Endothelial cell of umbilical vein (primary cell): Measurements from ENCODE around the gene CDC45. TPM values are rescaled to one million over a fixed set of nuclear protein-coding genes. Genes with fewer than 3 reads are reported as not detected.

Experiments used
- BruUV-seq: library from RNA; stranded (reverse); fragments of 400-500 nt; replicated peaks from 2 replicates; lab custom pipeline; 2021; lab: Mats Ljungman, UMichigan
- CTCF ChIA-PET: fragments of 300-600, 350-600 bp; sonication (Branson Sonifier 250); formaldehyde crosslinking; loops from one replicate; lab custom pipeline; 2021; ENCODE audit warnings: antibody characterized with exemption, inconsistent platforms; lab: Charles Lee
- POLR2A ChIA-PET: fragments of 300-600, 350-600 bp; sonication (Branson Sonifier 250); formaldehyde crosslinking; loops from one replicate; lab custom pipeline; 2021; ENCODE audit warnings: antibody characterized with exemption, inconsistent platforms; lab: Charles Lee
- DNase-seq: peaks from one replicate; pipeline ENCODE4 v3.0.0-alpha.2; 2011; ENCODE audit warnings: low read depth, low spot score
- FAIRE-seq: peaks from 2 replicates; lab custom pipeline; 2011; peaks lifted over from hg19 to GRCh38; lab: Jason Lieb, UNC
- H2AFZ ChIP-seq: 2 replicates; pipeline ENCODE4 v1.6.0; 2012; ENCODE audit warnings: low read depth, low read length, control low read depth, inconsistent platforms
- H3K27ac ChIP-seq: 2 replicates; pipeline ENCODE4 v1.5.1; 2011; ENCODE audit warnings: low read depth, mild to moderate bottlenecking, control low read depth, low read length, moderate library complexity; ENCODE audit not compliant: insufficient read depth
- H3K27me3 ChIP-seq, 2 experiments: 2 replicates each; pipeline versions ENCODE4 v1.6.0 to v1.6.1; 2011; ENCODE audit warnings: low read length in 2 of 2, mixed read lengths in 1 of 2; ENCODE audit not compliant: control insufficient read depth in 2 of 2, insufficient read depth in 2 of 2
- H3K36me3 ChIP-seq, 2 experiments: 2 replicates in 1 of 2; 3 replicates in 1 of 2; pipeline ENCODE4 v1.5.1; 2011; ENCODE audit warnings: low read length in 2 of 2, mild to moderate bottlenecking in 1 of 2, moderate library complexity in 1 of 2; ENCODE audit not compliant: control insufficient read depth in 2 of 2, insufficient read depth in 2 of 2; ENCODE audit errors: extremely low read depth in 1 of 2
- H3K4me1 ChIP-seq: 3 replicates; pipeline ENCODE4 v1.5.1; 2011; ENCODE audit warnings: mild to moderate bottlenecking, low read length; ENCODE audit not compliant: control insufficient read depth, insufficient read depth; ENCODE audit errors: extremely low read depth
- H3K4me2 ChIP-seq: 2 replicates; pipeline ENCODE4 v1.6.1; 2011; ENCODE audit warnings: low read length, control low read depth, mixed read lengths; ENCODE audit not compliant: insufficient read depth
- H3K4me3 ChIP-seq, 3 experiments: fragments of 200-600 bp in 1 of 3; sonication (generic), shearing (Covaris generic) in 1 of 3; replicated peaks in 1 of 3; 2 replicates each; pipeline ENCODE4 v1.5.1; 2011 to 2016; ENCODE audit warnings: control low read depth in 3 of 3, low read length in 3 of 3, mild to moderate bottlenecking in 2 of 3, inconsistent platforms in 1 of 3, low read depth in 1 of 3, moderate library complexity in 1 of 3; ENCODE audit not compliant: insufficient read depth in 1 of 3
- H3K79me2 ChIP-seq: 2 replicates; pipeline ENCODE4 v1.6.0; 2012; ENCODE audit warnings: low read length, inconsistent platforms; ENCODE audit not compliant: control insufficient read depth, insufficient read depth
- H3K9ac ChIP-seq: replicated peaks from 2 replicates; pipeline ENCODE3; 2011; ENCODE audit warnings: low read length, control low read depth; ENCODE audit not compliant: insufficient read depth; ENCODE audit errors: extremely low read depth
- H3K9me1 ChIP-seq: replicated peaks from 3 replicates; pipeline ENCODE4 v1.6.0; 2011; ENCODE audit warnings: mild to moderate bottlenecking, low read length; ENCODE audit not compliant: control insufficient read depth, insufficient read depth; ENCODE audit errors: extremely low read depth
- H3K9me3 ChIP-seq: replicated peaks from 2 replicates; pipeline ENCODE4 v1.5.1; 2012; ENCODE audit warnings: low read length, inconsistent platforms; ENCODE audit not compliant: control insufficient read depth, insufficient read depth
- H4K20me1 ChIP-seq: replicated peaks from 2 replicates; pipeline ENCODE3; 2011; ENCODE audit warnings: mild to moderate bottlenecking, low read length; ENCODE audit not compliant: control insufficient read depth, insufficient read depth; ENCODE audit errors: extremely low read depth
- CTCF ChIP-seq, 2 donors: IDR thresholded peaks; 1 replicate in 1 of 2; 2 replicates in 1 of 2; pipeline ENCODE4 v1.5.1; 2011; ENCODE audit warnings: low read length in 2 of 2, mild to moderate bottlenecking in 2 of 2, moderate library complexity in 2 of 2, control low read depth in 1 of 2, inconsistent platforms in 1 of 2, low read depth in 1 of 2; ENCODE audit not compliant: insufficient read depth in 1 of 2; ENCODE audit errors: extremely low read depth in 1 of 2
- EZH2 ChIP-seq: IDR thresholded peaks from 2 replicates; pipeline ENCODE4 v1.6.1; 2012; ENCODE audit warnings: borderline replicate concordance, low read depth, mild to moderate bottlenecking, moderate library complexity, low read length, inconsistent platforms; ENCODE audit not compliant: severe bottlenecking
- FOS ChIP-seq: IDR thresholded peaks from 2 replicates; pipeline ENCODE4 v1.6.1; 2011; ENCODE audit warnings: mild to moderate bottlenecking, low read length, moderate library complexity, borderline replicate concordance; ENCODE audit not compliant: insufficient read depth
- GATA2 ChIP-seq: IDR thresholded peaks from 2 replicates; pipeline ENCODE4 v1.7.0; 2011; ENCODE audit warnings: low read depth, mild to moderate bottlenecking, moderate library complexity, mixed read lengths, low read length; ENCODE audit not compliant: insufficient read length, insufficient read depth
- JUN ChIP-seq: IDR thresholded peaks from 2 replicates; pipeline ENCODE4 v1.6.1; 2011; ENCODE audit warnings: borderline replicate concordance, low read depth; ENCODE audit not compliant: insufficient read length, insufficient read depth
- MAX ChIP-seq: IDR thresholded peaks from 2 replicates; pipeline ENCODE4 v1.6.1; 2011; ENCODE audit not compliant: insufficient read depth, insufficient read length
- MYC ChIP-seq: IDR thresholded peaks from one replicate; pipeline ENCODE4 v1.6.1; 2011; ENCODE audit warnings: mild to moderate bottlenecking, low read depth, low read length
- POLR2A ChIP-seq: IDR thresholded peaks from 2 replicates; pipeline ENCODE4 v1.6.1; 2012; ENCODE audit warnings: low read depth, mild to moderate bottlenecking, control low read depth, low read length
- POLR2AphosphoS5 ChIP-seq: IDR thresholded peaks from 2 replicates; pipeline ENCODE4 v1.6.1; 2012; ENCODE audit warnings: low read depth, mild to moderate bottlenecking, control low read depth, low read length, moderate library complexity; ENCODE audit not compliant: insufficient read depth
- dilution Hi-C: fragments of 300-500 bp; cut with MboI; formaldehyde crosslinking; loops from one replicate; pipeline ENCODE4 v1.15.0; 2019; ENCODE audit warnings: low sequenced_read_pairs; ENCODE audit not compliant: extremely low pct_ligation_motif_present
- intact Hi-C: fragments of 100-400 bp; cut with micrococcal nuclease; formaldehyde crosslinking; loops from one replicate; pipeline ENCODE4 v1.10.0; 2022
- polyA plus RNA-seq, 4 experiments: library from polyadenylated mRNA; depleted of rRNA in 3 of 4; stranded (reverse) in 3 of 4; unstranded in 1 of 4; fragments of >200 nt; gene quantifications; 2 replicates each; pipeline versions ENCODE4 v1.2.1 to v1.2.3, GENCODE V29; 2011 to 2012; ENCODE audit warnings: missing spikeins in 1 of 4
- total RNA-seq: library from RNA; stranded (reverse); gene quantifications from 2 replicates; pipeline ENCODE4 v1.2.3, GENCODE V29; 2021

Gene CDC45
- total and polyA plus RNA-seq, 2 donors (not counting 3 experiments of a cell fraction or from before 2014, with no cell fraction given): 36.6 to 40.6 TPM

- CTCF ChIA-PET: interaction anchor here (1.1 to 1.6 kb wide), 2 partner anchors 13 to 178 kb away, joined by 3 to 9 read pairs; no protein-coding TSS in a partner anchor
- H3K4me2 ChIP-seq: no peak overlapping the region
- no peak overlapping the region for H2AFZ ChIP-seq
- dilution Hi-C loops (no loop called here), intact Hi-C loops (no loop called here)
- no peaks in the 10 kb centered on the region for H3K27me3 ChIP-seq
- no peaks in the 10 kb centered on the region for H3K9me3 ChIP-seq
- no peak for FAIRE-seq
- H3K9ac ChIP-seq: no peak overlapping the region
- no peak overlapping the region for H3K4me3 ChIP-seq
- no peaks in the 10 kb centered on the region for H4K20me1 ChIP-seq
- no peak overlapping the region for H3K27ac ChIP-seq
- peaks cover 9% of the 10 kb centered on the region for H3K79me2 ChIP-seq
- no peaks in the 10 kb centered on the region for H3K9me1 ChIP-seq
- no TSS peak for BruUV-seq
- no peak for DNase-seq
- H3K36me3 ChIP-seq: peaks cover 16 to 51% of the 10 kb centered on the region in 2 experiments
- POLR2A ChIA-PET: no interaction called here
- no peak for TF ChIP-seq EZH2
- no peak for TF ChIP-seq POLR2AphosphoS5
- no peak for TF ChIP-seq MYC
- peaks cover 19% of the 10 kb centered on the region for H3K4me1 ChIP-seq
Measured at GRCh38 chr22:19451570-19451969, 28.1 kb upstream of the CDC45 start.

GRCh38 chr22:19453718-19454117 is 26.0 kb upstream of the CDC45 start:
- CTCF ChIA-PET: interaction anchor here (1.1 kb wide), 1 partner anchor 176 kb away, joined by 5 read pairs; no protein-coding TSS in a partner anchor
- H3K4me2 ChIP-seq: no peak overlapping the region
- TF ChIP-seq MYC (no peak), POLR2AphosphoS5 (no peak), CTCF (IDR thresholded peaks at IDR 0.05; ENCODE audit: extremely low read depth in 1 of 2, insufficient read depth in 1 of 2, low read depth in 1 of 2, low read length in 2 of 2) (no peak), MAX (no peak), FOS (no peak), EZH2 (no peak), GATA2 (no peak), JUN (no peak), POLR2A (no peak)
- dilution Hi-C loops (no loop called here), intact Hi-C loops (no loop called here)
- DNase-seq: no peak
- no peaks in the 10 kb centered on the region for H3K27me3 ChIP-seq
- H2AFZ ChIP-seq: no peak overlapping the region
- H3K4me3 ChIP-seq: no peak overlapping the region
- FAIRE-seq: no peak
- H3K9ac ChIP-seq: no peak overlapping the region
- H3K9me3 ChIP-seq: no peaks in the 10 kb centered on the region
- no peaks in the 10 kb centered on the region for H4K20me1 ChIP-seq
- no peak overlapping the region for H3K27ac ChIP-seq
- no peaks in the 10 kb centered on the region for H3K9me1 ChIP-seq
- H3K36me3 ChIP-seq: peaks cover 16 to 59% of the 10 kb centered on the region in 2 experiments
- BruUV-seq: no TSS peak
- H3K79me2 ChIP-seq: no peaks in the 10 kb centered on the region
- H3K4me1 ChIP-seq: peaks cover 12% of the 10 kb centered on the region
- POLR2A ChIA-PET: no interaction called here
